IPS-18c (cell line): ENCODE measurements around the gene DPYSL5.

Experiments used
- H3K4me3 ChIP-seq: 2 replicates; pipeline ENCODE4 v1.7.0; 2013; ENCODE audit warnings: low read depth, mild to moderate bottlenecking, low read length, moderate library complexity; ENCODE audit not compliant: insufficient read depth
- H3K9me3 ChIP-seq: one replicate; pipeline ENCODE4 v1.6.1; 2013; ENCODE audit warnings: mild to moderate bottlenecking, low read length, moderate library complexity; ENCODE audit not compliant: control insufficient read depth, insufficient read depth

DPYSL5 gene

DNA sequence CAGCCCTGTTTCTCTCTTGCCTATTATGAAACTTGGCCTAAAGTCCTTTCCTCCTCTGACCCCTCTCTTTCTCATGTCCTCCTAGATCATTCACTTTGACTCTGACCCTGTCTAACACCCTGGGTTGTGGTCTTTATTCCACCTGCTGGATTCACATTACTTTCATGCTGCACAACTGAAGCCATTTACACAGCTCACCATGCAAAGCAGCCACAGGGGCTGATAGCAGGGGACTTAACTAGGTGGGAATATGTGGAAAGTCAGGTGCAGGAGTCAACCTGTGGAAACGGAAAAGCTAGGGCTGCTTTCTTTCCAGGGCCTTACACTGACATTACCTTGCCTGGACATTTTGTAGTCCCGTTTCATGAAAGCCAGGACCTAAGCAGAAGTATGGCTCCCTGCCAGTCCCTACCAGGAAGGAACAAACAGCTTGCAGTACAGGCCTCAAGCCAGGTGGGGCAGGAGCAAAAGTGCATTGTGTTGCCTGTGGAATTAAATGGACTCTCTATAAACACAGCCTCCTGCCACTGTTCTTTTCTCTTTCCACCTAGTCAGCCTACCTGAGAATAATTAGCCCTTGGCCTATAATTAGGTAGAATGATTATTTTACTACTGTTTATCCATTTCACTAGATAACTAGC lies 134.3 kb downstream of the DPYSL5 start:
- Histone ChIP-seq H3K4me3 (no peak overlapping the region), H3K9me3 (no peaks in the 10 kb centered on the region)

DNA sequence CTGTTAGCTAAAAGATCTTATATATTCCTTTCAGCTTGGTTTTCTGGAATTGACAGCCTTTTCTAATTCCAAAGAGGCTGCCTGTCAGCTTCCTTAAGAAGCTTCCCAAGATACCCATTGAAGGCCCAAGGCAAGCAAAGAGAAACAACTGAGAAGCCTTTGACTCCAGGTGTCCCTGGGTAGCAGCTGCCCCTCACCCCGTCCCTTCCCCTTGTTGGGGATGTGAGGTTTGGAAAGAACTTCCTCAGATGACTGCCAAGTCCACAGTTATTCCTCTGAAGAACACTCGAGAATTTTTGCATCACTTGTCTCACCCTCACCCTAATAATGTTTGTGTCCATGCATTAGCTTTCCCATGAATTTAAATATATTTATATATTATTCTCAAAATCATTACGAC lies 135.8 kb downstream of the DPYSL5 start:
- Histone ChIP-seq H3K4me3 (no peak overlapping the region), H3K9me3 (no peaks in the 10 kb centered on the region)

DNA sequence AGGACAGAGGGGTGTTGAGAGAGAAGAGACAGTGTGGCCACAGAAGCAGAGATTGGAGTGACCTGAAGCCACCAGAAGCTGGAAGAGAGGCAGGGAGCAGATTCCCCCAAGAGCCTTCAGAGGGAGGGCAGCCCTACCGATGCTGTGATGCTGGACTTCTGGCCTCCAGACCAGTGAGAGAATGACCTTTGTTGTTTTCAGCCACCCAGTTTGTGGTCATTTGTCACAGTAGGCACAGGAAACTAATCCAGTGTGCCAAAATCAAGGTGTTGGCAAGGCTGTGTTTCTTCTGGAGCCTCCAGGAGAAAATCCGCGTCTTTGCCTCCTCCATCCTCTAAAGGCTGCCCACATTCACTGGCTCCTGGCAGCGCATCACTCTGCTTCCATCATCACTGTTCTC lies 137.9 kb downstream of the DPYSL5 start:
- Histone ChIP-seq H3K4me3 (no peak overlapping the region), H3K9me3 (no peaks in the 10 kb centered on the region)

DNA sequence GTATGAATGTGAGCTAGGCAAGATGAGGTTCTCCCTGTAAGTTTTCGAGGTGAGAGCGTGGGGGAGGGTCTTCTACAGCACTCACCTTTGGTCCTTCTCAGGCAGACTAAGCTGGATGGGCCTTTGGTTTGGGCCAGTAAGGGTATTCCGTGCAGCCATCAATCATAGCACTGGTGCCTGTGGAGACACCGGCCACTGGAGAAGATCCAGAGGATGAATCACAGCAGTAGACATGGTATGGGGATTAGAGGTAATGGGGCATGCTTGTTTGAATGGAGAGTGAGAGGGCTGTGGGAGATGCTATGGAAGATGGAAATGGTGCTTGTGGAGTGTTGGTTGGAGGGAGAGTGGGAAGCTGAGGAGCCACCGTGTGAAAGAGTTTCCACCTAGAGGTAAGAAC lies 138.6 kb downstream of the DPYSL5 start:
- Histone ChIP-seq H3K4me3 (no peak overlapping the region), H3K9me3 (no peaks in the 10 kb centered on the region)

DNA sequence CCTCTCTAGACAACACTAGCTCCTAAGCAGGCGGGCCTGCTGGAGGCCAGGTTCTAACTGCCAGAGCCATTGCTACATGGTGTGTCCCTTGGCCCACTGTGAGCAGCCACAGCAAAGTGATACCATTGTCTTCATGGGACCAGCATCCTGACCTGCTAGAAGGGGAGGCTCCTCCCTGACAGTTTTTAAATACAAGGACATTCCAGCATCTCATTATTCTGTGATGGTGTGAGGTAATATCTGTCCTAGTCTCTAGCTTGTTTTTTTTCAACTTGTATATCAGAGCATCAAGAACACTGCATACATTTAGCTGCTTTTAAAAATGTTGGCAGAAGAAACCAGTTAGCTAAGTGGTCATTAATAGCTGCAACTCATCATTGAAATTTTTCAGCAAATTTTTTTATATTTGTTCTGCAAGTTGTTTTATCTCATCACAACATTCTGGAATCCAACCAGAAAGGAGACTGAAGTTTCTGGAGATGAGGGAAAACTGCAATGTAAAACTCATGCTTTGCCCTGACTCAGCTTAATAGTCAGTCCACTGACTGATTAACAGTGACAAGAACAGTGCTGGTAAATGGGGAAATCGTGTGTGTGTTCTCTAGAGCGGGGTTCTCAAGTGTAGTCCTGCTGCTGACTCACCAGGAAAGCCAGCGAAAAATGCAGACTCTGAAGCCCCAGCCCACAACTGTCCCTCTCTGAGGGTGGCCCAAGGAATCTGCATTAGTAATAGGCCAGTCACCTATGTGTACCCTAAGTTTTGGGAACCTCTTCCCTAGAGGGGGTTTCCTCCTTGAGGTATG lies 140.3 kb downstream of the DPYSL5 start:
- no peak overlapping the region for H3K4me3 ChIP-seq
- no peaks in the 10 kb centered on the region for H3K9me3 ChIP-seq

DNA sequence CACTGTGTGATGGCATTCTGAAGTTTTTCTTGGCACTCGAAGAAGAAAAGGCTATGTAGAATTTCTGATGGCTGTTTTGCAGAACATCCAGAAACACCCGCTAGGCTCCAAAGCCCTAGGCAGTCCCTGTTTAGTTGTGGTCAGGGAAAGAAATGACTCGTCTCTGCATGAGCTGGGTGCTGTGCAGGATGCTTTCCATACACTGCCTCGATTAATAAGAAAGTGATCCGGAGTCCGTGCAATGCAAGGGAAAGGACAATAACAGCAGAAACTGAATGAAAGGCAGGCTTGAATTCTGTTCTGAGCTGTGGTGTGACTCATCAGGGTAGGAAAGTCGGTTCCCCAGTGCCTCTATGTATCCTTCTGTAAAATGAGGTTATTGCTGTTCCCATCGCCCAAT lies 141.2 kb downstream of the DPYSL5 start:
- H3K4me3 ChIP-seq: no peak overlapping the region
- H3K9me3 ChIP-seq: no peaks in the 10 kb centered on the region

DNA sequence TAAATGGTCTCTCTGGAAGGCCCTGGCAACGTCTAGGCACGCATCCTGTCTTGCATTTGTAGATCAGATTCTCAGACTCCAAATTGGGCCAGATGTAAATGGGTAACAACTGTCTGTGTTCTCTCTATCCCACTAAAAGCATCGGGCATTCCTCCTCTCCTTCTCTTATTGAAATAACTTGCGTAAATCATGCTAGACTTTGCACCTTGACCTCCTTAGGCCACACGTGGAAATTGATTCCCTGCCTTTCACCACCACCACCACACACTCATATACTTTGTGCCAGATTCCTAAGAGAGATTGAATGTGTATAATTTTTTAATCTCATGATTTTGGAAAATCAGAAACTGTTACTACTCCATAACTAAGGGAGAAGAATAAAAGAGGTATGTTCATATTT lies 143.8 kb downstream of the DPYSL5 start:
- Histone ChIP-seq H3K9me3 (no peaks in the 10 kb centered on the region), H3K4me3 (no peak overlapping the region)

DNA sequence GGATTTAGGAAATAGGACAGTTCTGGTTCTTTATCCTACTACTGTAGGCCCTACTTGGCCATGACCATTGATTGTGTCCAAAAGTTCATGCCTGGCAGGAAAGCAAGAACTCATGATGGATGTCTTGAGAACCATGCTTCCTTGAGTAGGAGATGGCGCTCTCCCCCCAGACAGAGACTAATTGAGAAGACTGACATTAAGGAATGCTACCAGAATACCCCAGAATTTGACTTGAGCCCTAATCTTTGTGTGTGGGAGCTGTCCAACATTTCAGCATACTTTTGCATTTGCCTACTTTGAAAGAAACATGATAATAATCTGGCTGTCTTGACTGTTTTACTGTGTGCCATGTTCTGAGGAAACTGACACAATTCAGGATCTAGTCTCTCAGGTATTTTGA lies 145.8 kb downstream of the DPYSL5 start:
- H3K4me3 ChIP-seq: no peak overlapping the region
- H3K9me3 ChIP-seq: no peaks in the 10 kb centered on the region

DNA sequence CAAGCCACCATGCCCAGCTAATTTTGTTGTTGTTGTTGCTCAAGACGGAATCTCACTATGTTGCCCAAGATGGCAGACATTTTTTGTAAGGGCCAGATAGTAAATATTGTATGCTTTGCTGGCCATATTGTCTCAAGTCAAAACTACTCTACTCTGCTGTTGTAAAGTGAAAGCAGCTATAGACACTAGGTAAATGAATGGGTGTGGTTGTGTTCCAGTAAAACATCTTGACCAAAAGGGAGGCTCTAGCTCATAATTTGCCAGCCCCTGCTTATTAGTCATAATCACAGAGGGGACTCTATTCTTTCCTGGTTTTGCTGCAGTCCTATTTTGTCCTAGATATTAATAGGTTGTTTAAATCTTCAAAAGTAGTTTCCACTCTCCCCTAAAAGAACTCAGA lies 147.1 kb downstream of the DPYSL5 start:
- no peak overlapping the region for H3K4me3 ChIP-seq
- H3K9me3 ChIP-seq: no peaks in the 10 kb centered on the region

DNA sequence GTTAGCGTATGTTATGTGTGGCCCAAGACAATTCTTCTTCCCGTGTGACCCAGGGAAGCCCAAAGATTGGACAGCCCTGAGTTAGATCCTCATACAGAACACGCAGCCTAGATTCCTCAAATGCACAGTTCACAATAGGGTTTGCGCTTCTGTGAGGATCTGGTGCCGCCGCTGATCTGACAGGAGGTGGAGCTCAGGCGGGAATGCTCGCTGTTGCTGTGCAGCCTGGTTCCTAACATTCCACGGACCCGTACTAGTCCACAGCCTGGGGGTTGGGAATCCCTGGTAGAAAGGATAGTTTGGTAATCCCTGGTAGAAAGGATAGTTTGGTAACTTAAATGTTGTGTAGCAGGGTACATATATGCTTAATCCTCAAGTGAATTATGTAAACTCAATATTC lies 149.5 kb downstream of the DPYSL5 start:
- Histone ChIP-seq H3K9me3 (no peaks in the 10 kb centered on the region), H3K4me3 (no peak overlapping the region)

DNA sequence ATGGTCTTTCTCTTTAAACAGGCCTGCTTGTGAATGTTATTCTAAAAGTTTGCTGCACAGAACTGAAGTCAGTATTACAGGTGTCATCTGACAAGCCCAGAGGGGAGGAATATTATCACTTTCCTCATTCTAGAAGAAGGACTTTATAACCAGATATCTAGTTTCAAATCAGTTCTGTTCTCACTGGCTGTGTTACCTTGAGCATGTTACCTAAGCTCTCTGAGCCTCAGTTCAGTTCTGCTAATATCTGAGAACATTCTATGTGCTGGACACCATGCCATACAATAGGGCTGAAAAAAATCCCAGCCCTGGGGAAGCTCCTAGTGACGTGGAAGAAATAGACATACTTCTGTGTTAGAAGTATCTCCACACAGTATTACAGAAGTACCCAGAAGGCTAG lies 150.4 kb downstream of the DPYSL5 start:
- H3K9me3 ChIP-seq: no peaks in the 10 kb centered on the region
- no peak overlapping the region for H3K4me3 ChIP-seq
